Keratinocyte (primary cell): Measurements from ENCODE around the gene OVAAL. TPM values are rescaled to one million over a fixed set of nuclear protein-coding genes. Genes with fewer than 3 reads are reported as not detected.

Experiments used
- DNase-seq: peaks from one replicate; pipeline ENCODE4 v3.0.0-alpha.2; 2011; ENCODE audit warnings: low read depth, missing footprints, low spot score
- FAIRE-seq: peaks from 2 replicates; lab custom pipeline; 2011; peaks lifted over from hg19 to GRCh38; lab: Jason Lieb, UNC
- H2AFZ ChIP-seq: 2 replicates; pipeline ENCODE4 v1.6.0; 2012; ENCODE audit warnings: low read length, control low read depth, inconsistent platforms; ENCODE audit not compliant: control insufficient read depth
- H3K27ac ChIP-seq: 2 replicates; pipeline ENCODE4 v1.5.1; 2011; ENCODE audit warnings: low read length; ENCODE audit not compliant: control insufficient read depth, insufficient read depth
- H3K27me3 ChIP-seq: 3 replicates; pipeline ENCODE4 v1.6.0; 2011; ENCODE audit warnings: low read length; ENCODE audit not compliant: control insufficient read depth, insufficient read depth; ENCODE audit errors: extremely low read depth
- H3K36me3 ChIP-seq, 2 experiments: 2 replicates in 1 of 2; 3 replicates in 1 of 2; pipeline ENCODE4 v1.5.1; 2011; ENCODE audit warnings: low read length in 2 of 2, mild to moderate bottlenecking in 1 of 2; ENCODE audit not compliant: control insufficient read depth in 2 of 2, insufficient read depth in 2 of 2; ENCODE audit errors: extremely low read depth in 1 of 2
- H3K4me1 ChIP-seq: 3 replicates; pipeline ENCODE4 v1.5.1; 2011; ENCODE audit warnings: low read length; ENCODE audit not compliant: control insufficient read depth, insufficient read depth; ENCODE audit errors: extremely low read depth
- H3K4me2 ChIP-seq: 3 replicates; pipeline ENCODE4 v1.6.0; 2011; ENCODE audit warnings: low read depth, low read length; ENCODE audit not compliant: control insufficient read depth, insufficient read depth; ENCODE audit errors: extremely low read depth
- H3K4me3 ChIP-seq, 3 experiments: fragments of 200-600 bp in 1 of 3; sonication (generic) in 1 of 3; 2 replicates in 2 of 3; 3 replicates in 1 of 3; pipeline ENCODE4 v1.5.1; 2011 to 2016; ENCODE audit warnings: low read length in 3 of 3, mild to moderate bottlenecking in 3 of 3, control low read depth in 2 of 3, inconsistent platforms in 1 of 3, low read depth in 1 of 3, mixed read lengths in 1 of 3, mixed run types in 1 of 3, moderate library complexity in 1 of 3; ENCODE audit not compliant: control insufficient read depth in 2 of 3, insufficient read depth in 2 of 3; ENCODE audit errors: extremely low read depth in 1 of 3
- H3K79me2 ChIP-seq: 2 replicates; pipeline ENCODE4 v1.6.0; 2012; ENCODE audit warnings: low read length; ENCODE audit not compliant: control insufficient read depth, insufficient read depth
- H3K9ac ChIP-seq: 3 replicates; pipeline ENCODE4 v1.6.0; 2011; ENCODE audit warnings: low read length; ENCODE audit not compliant: control insufficient read depth, insufficient read depth; ENCODE audit errors: extremely low read depth
- H3K9me1 ChIP-seq: 3 replicates; pipeline ENCODE4 v1.6.0; 2011; ENCODE audit warnings: low read length; ENCODE audit not compliant: control insufficient read depth, insufficient read depth; ENCODE audit errors: extremely low read depth
- H3K9me3 ChIP-seq: 2 replicates; pipeline ENCODE4 v1.5.1; 2012; ENCODE audit warnings: low read depth, low read length; ENCODE audit not compliant: control insufficient read depth
- H4K20me1 ChIP-seq: 3 replicates; pipeline ENCODE4 v1.6.0; 2011; ENCODE audit warnings: low read length; ENCODE audit not compliant: control insufficient read depth, insufficient read depth; ENCODE audit errors: extremely low read depth
- CTCF ChIP-seq, 3 experiments: IDR thresholded peaks in 1 of 3; conservative IDR thresholded peaks in 1 of 3; optimal IDR thresholded peaks in 1 of 3; 2 replicates in 2 of 3; 3 replicates in 1 of 3; pipeline versions ENCODE3 to v1.5.1; 2011; ENCODE audit warnings: low read length in 3 of 3, mild to moderate bottlenecking in 3 of 3, moderate library complexity in 2 of 3, control low read depth in 1 of 3, inconsistent platforms in 1 of 3; ENCODE audit not compliant: insufficient read depth in 2 of 3; ENCODE audit errors: extremely low read depth in 1 of 3
- EZH2 ChIP-seq: IDR thresholded peaks from one replicate; pipeline ENCODE4 v1.6.1; 2012; ENCODE audit warnings: inconsistent platforms, mild to moderate bottlenecking, low read length, moderate library complexity
- dilution Hi-C: fragments of 300-500 bp; cut with MboI; formaldehyde crosslinking; loops from one replicate; pipeline ENCODE4 v1.7.0; 2020; ENCODE audit warnings: low sequenced_read_pairs; ENCODE audit not compliant: extremely low pct_ligation_motif_present
- polyA plus RNA-seq, 5 experiments: library from polyadenylated mRNA; depleted of rRNA in 3 of 5; stranded (reverse) in 3 of 5; stranded (forward) in 1 of 5; unstranded in 1 of 5; fragments of >200 nt; gene quantifications; 1 replicate in 1 of 5; 2 replicates in 3 of 5; 3 replicates in 1 of 5; pipeline versions ENCODE4 v1.2.1 to v1.2.3, GENCODE V29; 2011 to 2012; ENCODE audit warnings: missing spikeins in 2 of 5, low read depth in 1 of 5, low replicate concordance in 1 of 5

The OVAAL gene
- polyA plus RNA-seq, 1 donor (not counting 4 experiments of a cell fraction or from before 2014, with no cell fraction given) = not detected

- H3K27ac ChIP-seq = peak overlapping the region; percentile 68
- no peak overlapping the region for H2AFZ ChIP-seq
- no peak overlapping the region for H3K4me3 ChIP-seq
- peak overlapping the region; percentile 45 for H3K4me2 ChIP-seq
- H4K20me1 ChIP-seq = no peaks in the 10 kb centered on the region
- DNase-seq (no peak), FAIRE-seq (no peak)
- H3K9me3 ChIP-seq = no peaks in the 10 kb centered on the region
- no peaks in the 10 kb centered on the region for H3K27me3 ChIP-seq
- peak overlapping the region; percentile 24 for H3K9ac ChIP-seq
- peaks cover 38% of the 10 kb centered on the region for H3K4me1 ChIP-seq
- dilution Hi-C loops = no loop called here
- no peaks in the 10 kb centered on the region for H3K79me2 ChIP-seq
- no peaks in the 10 kb centered on the region for H3K36me3 ChIP-seq
- TF ChIP-seq CTCF (optimal IDR thresholded peaks at IDR 0.05 in 1 of 3, IDR thresholded peaks at IDR 0.05 in 1 of 3, conservative IDR thresholded peaks at IDR 0.05 in 1 of 3; ENCODE audit: extremely low read depth in 1 of 3, insufficient read depth in 2 of 3, low read length in 3 of 3) (no peak), EZH2 (no peak)
- H3K9me1 ChIP-seq = no peaks in the 10 kb centered on the region
Measured at GRCh38 chr1:180571060-180571831, 12.5 kb downstream of the OVAAL start.

- H4K20me1 ChIP-seq = no peaks in the 10 kb centered on the region
Measured at GRCh38 chr1:180571832-180572636, 13.3 kb downstream of the OVAAL start.

More at GRCh38 chr1:180571832-180572636, 13.3 kb downstream of the OVAAL start:
- Histone ChIP-seq H3K4me2 (peak overlapping the region; percentile 45), H3K9ac (peak overlapping the region; percentile 24), H3K27ac (peak overlapping the region; percentile 68), H3K79me2 (no peaks in the 10 kb centered on the region), H2AFZ (no peak overlapping the region), H3K36me3 (no peaks in the 10 kb centered on the region), H3K4me1 (peaks cover 38% of the 10 kb centered on the region), H3K9me3 (no peaks in the 10 kb centered on the region), H3K9me1 (no peaks in the 10 kb centered on the region), H3K27me3 (no peaks in the 10 kb centered on the region), H3K4me3 (no peak overlapping the region)
- peak; percentile 73 for DNase-seq
- dilution Hi-C loops = no loop called here
- FAIRE-seq = peak; percentile 80
- no peak for TF ChIP-seq CTCF (optimal IDR thresholded peaks at IDR 0.05 in 1 of 3, IDR thresholded peaks at IDR 0.05 in 1 of 3, conservative IDR thresholded peaks at IDR 0.05 in 1 of 3; ENCODE audit: extremely low read depth in 1 of 3, insufficient read depth in 2 of 3, low read length in 3 of 3)
- no peak for TF ChIP-seq EZH2
